A549 (cell line): ENCODE results near the gene UBE2H. TPM values are rescaled to one million over a fixed set of nuclear protein-coding genes. Genes with fewer than 3 reads are reported as not detected.

Source experiments
- CBX8 ChIP-seq: fragments of 200-600 bp; sonication (generic); IDR thresholded peaks from 2 replicates; pipeline ENCODE4 v1.6.1; 2016
- CEBPB ChIP-seq, 2 experiments: fragments of >200 bp in 1 of 2; sonication (Bioruptor Twin) in 1 of 2; formaldehyde crosslinking in 1 of 2; IDR thresholded peaks; 2 replicates each; pipeline ENCODE4 v1.6.1; 2012 to 2016
- CHD2 ChIP-seq: fragments of 150-350 bp; IDR thresholded peaks from 2 replicates; pipeline ENCODE4 v1.6.1; 2014; ENCODE audit warnings: low read length; ENCODE audit not compliant: partially characterized antibody
- ESRRA ChIP-seq: fragments of 150-350 bp; IDR thresholded peaks from 2 replicates; pipeline ENCODE4 v1.6.1; 2014; ENCODE audit warnings: mild to moderate bottlenecking, low read length, borderline replicate concordance
- FOSL2 ChIP-seq, 2 experiments: fragments of 450-650 bp in 1 of 2; fragments of >200 bp in 1 of 2; sonication (Bioruptor Twin) in 1 of 2; formaldehyde crosslinking; IDR thresholded peaks; 2 replicates each; pipeline versions ENCODE4 v1.5.0 to v1.6.1; 2016 to 2020; ENCODE audit warnings: mild to moderate bottlenecking in 1 of 2, moderate library complexity in 1 of 2
- GATA3 ChIP-seq: IDR thresholded peaks from 2 replicates; pipeline ENCODE4 v1.6.1; 2012; ENCODE audit warnings: borderline replicate concordance
- HDAC2 ChIP-seq: fragments of 200-600 bp; sonication (generic); IDR thresholded peaks from 2 replicates; pipeline ENCODE4 v1.6.1; 2016
- HOXA7 ChIP-seq: fragments of 250-450 bp; sonication (Bioruptor Pico); IDR thresholded peaks from 2 replicates; pipeline ENCODE4 v1.5.0; 2020; ENCODE audit warnings: mild to moderate bottlenecking, moderate library complexity
- HOXB13 ChIP-seq: fragments of 250-450 bp; sonication (Bioruptor Pico); IDR thresholded peaks from 2 replicates; pipeline ENCODE4 v1.5.0; 2020; ENCODE audit warnings: low read depth, mild to moderate bottlenecking, moderate library complexity
- HOXB5 ChIP-seq: fragments of 250-450 bp; sonication (Bioruptor Pico); IDR thresholded peaks from 2 replicates; pipeline ENCODE4 v1.5.0; 2020; ENCODE audit warnings: mild to moderate bottlenecking, moderate library complexity
- JUN ChIP-seq, 2 experiments: fragments of >200 bp; sonication (Bioruptor Twin); formaldehyde crosslinking; IDR thresholded peaks; 2 replicates in 1 of 2; 3 replicates in 1 of 2; pipeline ENCODE4 v1.6.1; 2016 to 2017
- MAX ChIP-seq: IDR thresholded peaks from 2 replicates; pipeline ENCODE4 v1.6.1; 2012
- MYC ChIP-seq: IDR thresholded peaks from 2 replicates; pipeline ENCODE4 v1.6.1; 2012; ENCODE audit warnings: mild to moderate bottlenecking, inconsistent platforms, low read length, improper control_type of control experiment, borderline replicate concordance
- NFE2L2 ChIP-seq: fragments of 150-350 bp; conservative IDR thresholded peaks from 2 replicates; pipeline ENCODE4 v1.6.1; 2014; ENCODE audit warnings: low read length
- NR3C1 ChIP-seq: fragments of >200 bp; sonication (Bioruptor Twin); formaldehyde crosslinking; IDR thresholded peaks from 3 replicates; pipeline ENCODE4 v1.6.1; 2017
- PBX3 ChIP-seq: IDR thresholded peaks from 2 replicates; pipeline ENCODE4 v1.6.1; 2012
- POLR2A ChIP-seq: IDR thresholded peaks from 2 replicates; pipeline ENCODE4 v1.6.1; 2012; ENCODE audit warnings: mild to moderate bottlenecking, low read length
- POLR2AphosphoS2 ChIP-seq: conservative IDR thresholded peaks from 2 replicates; pipeline ENCODE4 v1.6.1; 2012; ENCODE audit warnings: low read length, improper control_type of control experiment, inconsistent platforms
- RARB ChIP-seq: fragments of 250-450 bp; sonication (Bioruptor Pico); IDR thresholded peaks from 2 replicates; pipeline ENCODE4 v1.8.0; 2021; ENCODE audit warnings: mild to moderate bottlenecking, moderate library complexity
- SMC3 ChIP-seq: fragments of >200 bp; sonication (Bioruptor Twin); formaldehyde crosslinking; IDR thresholded peaks from 3 replicates; pipeline ENCODE4 v1.6.1; 2018; ENCODE audit warnings: inconsistent platforms
- SREBF2 ChIP-seq: fragments of 450-650 bp; IDR thresholded peaks from 2 replicates; pipeline ENCODE4 v1.6.1; 2014; ENCODE audit warnings: mild to moderate bottlenecking, moderate library complexity
- TFCP2L1 ChIP-seq: fragments of 250-450 bp; sonication (Bioruptor Pico); IDR thresholded peaks from 2 replicates; pipeline ENCODE4 v1.5.0; 2021; ENCODE audit warnings: mild to moderate bottlenecking
- ZC3H11A ChIP-seq: fragments of 450-650 bp; IDR thresholded peaks from 2 replicates; pipeline ENCODE4 v1.6.1; 2014; ENCODE audit warnings: antibody characterized with exemption, mild to moderate bottlenecking
- ZNF302 ChIP-seq: fragments of 250-450 bp; sonication (Bioruptor Pico); IDR thresholded peaks from 2 replicates; pipeline ENCODE4 v1.9.0; 2021; ENCODE audit warnings: inconsistent platforms, mild to moderate bottlenecking, moderate library complexity
- ZSCAN20 ChIP-seq: fragments of 250-450 bp; sonication (Bioruptor Pico); IDR thresholded peaks from 2 replicates; pipeline ENCODE4 v1.8.0; 2022; ENCODE audit warnings: mild to moderate bottlenecking, moderate library complexity
- polyA plus RNA-seq, 4 experiments: library from polyadenylated mRNA; depleted of rRNA in 3 of 4; stranded (reverse); fragments of >200 nt; fragmentation: RNase III in 1 of 4; extraction: RNeasy Plus Mini Kit Qiagen cat#74134 plus additional on column Dnase treatment in 1 of 4; gene quantifications; 2 replicates in 3 of 4; 3 replicates in 1 of 4; pipeline ENCODE4 v1.2.3, GENCODE V29; 2011 to 2017
- TF ChIP-seq, protein P1 (sequence below): IDR thresholded peaks from 2 replicates; pipeline ENCODE4 v1.6.1; 2012; ENCODE audit warnings: low read depth, borderline replicate concordance
- TF ChIP-seq, protein P2 (sequence below): fragments of >200 bp; sonication (Bioruptor Twin); formaldehyde crosslinking; IDR thresholded peaks from 3 replicates; pipeline ENCODE4 v1.5.1; 2016
- TF ChIP-seq, protein P3 (sequence below): fragments of 250-450 bp; sonication (Bioruptor Pico); IDR thresholded peaks from 2 replicates; pipeline ENCODE4 v1.5.0; 2020; ENCODE audit warnings: low read depth, mild to moderate bottlenecking, moderate library complexity

UBE2H gene
- polyA plus RNA-seq, 2 of the 4 experiments (the other 2 are of a cell fraction), result 73.5 to 99.2 TPM

GRCh38 chr7:129958643-129959470, 6.1 kb upstream of the UBE2H start (continued):
- TF ChIP-seq, protein P1, sequence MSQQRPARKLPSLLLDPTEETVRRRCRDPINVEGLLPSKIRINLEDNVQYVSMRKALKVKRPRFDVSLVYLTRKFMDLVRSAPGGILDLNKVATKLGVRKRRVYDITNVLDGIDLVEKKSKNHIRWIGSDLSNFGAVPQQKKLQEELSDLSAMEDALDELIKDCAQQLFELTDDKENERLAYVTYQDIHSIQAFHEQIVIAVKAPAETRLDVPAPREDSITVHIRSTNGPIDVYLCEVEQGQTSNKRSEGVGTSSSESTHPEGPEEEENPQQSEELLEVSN, result 0 out of 2 replicates have a peak, but pooled peaks have one; percentile 41
- TF ChIP-seq FOSL2 (IDR thresholded peaks at IDR 0.05), result peak; percentile 62
- peak; percentile 97 for TF ChIP-seq FOSL2 (CRISPR knock-in tag; IDR thresholded peaks at IDR 0.05)
- peak in 1 of 2 experiments; percentile 65; a peak in 4 of 5 replicates for TF ChIP-seq JUN (IDR thresholded peaks at IDR 0.05)
- TF ChIP-seq HOXB5 (CRISPR knock-in tag), result no peak
- no peak for TF ChIP-seq RARB (CRISPR knock-in tag)
- TF ChIP-seq SREBF2, result no peak
- TF ChIP-seq CHD2, result no peak
- TF ChIP-seq ZNF302, result no peak
- no peak for TF ChIP-seq POLR2AphosphoS2
- TF ChIP-seq HOXA7 (CRISPR knock-in tag), result no peak
- TF ChIP-seq POLR2A, result no peak
- TF ChIP-seq, protein P2, sequence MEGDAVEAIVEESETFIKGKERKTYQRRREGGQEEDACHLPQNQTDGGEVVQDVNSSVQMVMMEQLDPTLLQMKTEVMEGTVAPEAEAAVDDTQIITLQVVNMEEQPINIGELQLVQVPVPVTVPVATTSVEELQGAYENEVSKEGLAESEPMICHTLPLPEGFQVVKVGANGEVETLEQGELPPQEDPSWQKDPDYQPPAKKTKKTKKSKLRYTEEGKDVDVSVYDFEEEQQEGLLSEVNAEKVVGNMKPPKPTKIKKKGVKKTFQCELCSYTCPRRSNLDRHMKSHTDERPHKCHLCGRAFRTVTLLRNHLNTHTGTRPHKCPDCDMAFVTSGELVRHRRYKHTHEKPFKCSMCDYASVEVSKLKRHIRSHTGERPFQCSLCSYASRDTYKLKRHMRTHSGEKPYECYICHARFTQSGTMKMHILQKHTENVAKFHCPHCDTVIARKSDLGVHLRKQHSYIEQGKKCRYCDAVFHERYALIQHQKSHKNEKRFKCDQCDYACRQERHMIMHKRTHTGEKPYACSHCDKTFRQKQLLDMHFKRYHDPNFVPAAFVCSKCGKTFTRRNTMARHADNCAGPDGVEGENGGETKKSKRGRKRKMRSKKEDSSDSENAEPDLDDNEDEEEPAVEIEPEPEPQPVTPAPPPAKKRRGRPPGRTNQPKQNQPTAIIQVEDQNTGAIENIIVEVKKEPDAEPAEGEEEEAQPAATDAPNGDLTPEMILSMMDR, result no peak
- TF ChIP-seq MAX, result peak; percentile 85
- TF ChIP-seq SMC3, result peak; percentile 40; the same call in 2 of the 3 replicates
- TF ChIP-seq NR3C1, result no peak
- TF ChIP-seq NFE2L2, result no peak
- no peak for TF ChIP-seq ESRRA
- TF ChIP-seq CEBPB (IDR thresholded peaks at IDR 0.05), result peak; percentile 83 to 98
- TF ChIP-seq, protein P3, sequence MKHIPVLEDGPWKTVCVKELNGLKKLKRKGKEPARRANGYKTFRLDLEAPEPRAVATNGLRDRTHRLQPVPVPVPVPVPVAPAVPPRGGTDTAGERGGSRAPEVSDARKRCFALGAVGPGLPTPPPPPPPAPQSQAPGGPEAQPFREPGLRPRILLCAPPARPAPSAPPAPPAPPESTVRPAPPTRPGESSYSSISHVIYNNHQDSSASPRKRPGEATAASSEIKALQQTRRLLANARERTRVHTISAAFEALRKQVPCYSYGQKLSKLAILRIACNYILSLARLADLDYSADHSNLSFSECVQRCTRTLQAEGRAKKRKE (CRISPR knock-in tag), result peak; percentile 64; the same call in 1 of the 2 replicates
- 0 out of 2 replicates have a peak, but pooled peaks have one; percentile 33 for TF ChIP-seq MYC
- no peak for TF ChIP-seq CBX8
- TF ChIP-seq GATA3, result peak; percentile 83; the same call in 1 of the 2 replicates
- TF ChIP-seq ZC3H11A, result no peak
- peak; percentile 83; the same call in 1 of the 2 replicates for TF ChIP-seq PBX3
- TF ChIP-seq TFCP2L1 (CRISPR knock-in tag), result no peak
- no peak for TF ChIP-seq HDAC2
- TF ChIP-seq HOXB13, result no peak
- peak; percentile 27; the same call in 1 of the 2 replicates for TF ChIP-seq ZSCAN20
